Neural cell (in vitro differentiated cells): ENCODE measurements around the gene TEX47. TPM values are rescaled to one million over a fixed set of nuclear protein-coding genes. Genes with fewer than 3 reads are reported as not detected.

Experiments used
- H2AFZ ChIP-seq: fragments of 200-600, 300-800 bp; sonication (generic), shearing (Covaris generic); 2 replicates; pipeline ENCODE4 v1.6.0; 2014; ENCODE audit warnings: low read depth, mild to moderate bottlenecking, antibody characterized with exemption, low read length, moderate library complexity
- H3F3A ChIP-seq: fragments of 200-600 bp; shearing (Covaris generic); 2 replicates; pipeline ENCODE4 v1.6.1; 2016; ENCODE audit warnings: mild to moderate bottlenecking, moderate library complexity, mixed read lengths, antibody characterized with exemption, low read length; ENCODE audit not compliant: insufficient read depth, poor library complexity, severe bottlenecking
- H3K27ac ChIP-seq: fragments of 200-600, 300-800 bp; sonication (generic), shearing (Covaris generic); 2 replicates; pipeline ENCODE4 v1.5.1; 2014; ENCODE audit warnings: mild to moderate bottlenecking, low read length, moderate library complexity
- H3K27me3 ChIP-seq: fragments of 300-800, 200-600 bp; sonication (generic), shearing (Covaris generic); 2 replicates; pipeline ENCODE4 v1.6.0; 2014; ENCODE audit warnings: mild to moderate bottlenecking, low read depth, low read length, moderate library complexity; ENCODE audit not compliant: insufficient read depth
- H3K36me3 ChIP-seq: fragments of 300-800, 200-600 bp; sonication (generic), shearing (Covaris generic); 2 replicates; pipeline ENCODE4 v1.5.1; 2014; ENCODE audit warnings: mild to moderate bottlenecking, antibody characterized with exemption, low read length, moderate library complexity; ENCODE audit not compliant: insufficient read depth
- H3K4me2 ChIP-seq: fragments of 300-800, 200-600 bp; sonication (generic), shearing (Covaris generic); 2 replicates; pipeline ENCODE4 v1.6.0; 2014; ENCODE audit warnings: mild to moderate bottlenecking, low read length
- H3K4me3 ChIP-seq: fragments of 300-800, 200-600 bp; sonication (generic), shearing (Covaris generic); 2 replicates; pipeline ENCODE4 v1.5.1; 2014; ENCODE audit warnings: mild to moderate bottlenecking, low read length, moderate library complexity
- H3K79me2 ChIP-seq: fragments of 200-600 bp; shearing (Covaris generic); replicated peaks from 2 replicates; pipeline ENCODE4 v1.6.0; 2014; ENCODE audit warnings: mild to moderate bottlenecking, low read length, moderate library complexity; ENCODE audit not compliant: insufficient read depth
- H3K9ac ChIP-seq: fragments of 300-800, 200-600 bp; sonication (generic), shearing (Covaris generic); 2 replicates; pipeline ENCODE4 v1.6.1; 2016; ENCODE audit warnings: mild to moderate bottlenecking, low read length, mixed read lengths
- H3K9me2 ChIP-seq: fragments of 200-600 bp; shearing (Covaris generic); 2 replicates; pipeline ENCODE4 v1.6.1; 2016; ENCODE audit warnings: mild to moderate bottlenecking, low read length, mixed read lengths; ENCODE audit not compliant: insufficient read depth
- H3K9me3 ChIP-seq: fragments of 200-600, 300-800 bp; sonication (generic), shearing (Covaris generic); 2 replicates; pipeline ENCODE4 v1.6.1; 2016; ENCODE audit warnings: mild to moderate bottlenecking, mixed run types, low read length, moderate library complexity, mixed read lengths
- H4K20me1 ChIP-seq: fragments of 200-600 bp; shearing (Covaris generic); 2 replicates; pipeline ENCODE4 v1.6.1; 2016; ENCODE audit warnings: mild to moderate bottlenecking, mixed run types; ENCODE audit not compliant: insufficient read depth
- EP300 ChIP-seq: fragments of 450-650 bp; conservative IDR thresholded peaks from 2 replicates; pipeline ENCODE4 v1.6.1; 2014; ENCODE audit warnings: antibody characterized with exemption, mild to moderate bottlenecking, moderate library complexity; ENCODE audit not compliant: poor library complexity, severe bottlenecking
- EZH2 ChIP-seq: fragments of 200-600, 300-800 bp; shearing (Covaris generic), sonication (generic); IDR thresholded peaks from 2 replicates; pipeline ENCODE4 v1.6.1; 2014; ENCODE audit warnings: antibody characterized with exemption, low read length, borderline replicate concordance, mild to moderate bottlenecking; ENCODE audit not compliant: insufficient read depth, poor library complexity, severe bottlenecking
- MXI1 ChIP-seq: fragments of 450-650 bp; conservative IDR thresholded peaks from 2 replicates; pipeline ENCODE4 v1.6.1; 2014; ENCODE audit warnings: antibody characterized with exemption, mild to moderate bottlenecking; ENCODE audit not compliant: poor library complexity, severe bottlenecking
- POLR2AphosphoS5 ChIP-seq: IDR thresholded peaks from 2 replicates; pipeline ENCODE4 v1.6.1; 2012
- RAD21 ChIP-seq: fragments of 450-650 bp; conservative IDR thresholded peaks from 2 replicates; pipeline ENCODE4 v1.6.1; 2014; ENCODE audit warnings: antibody characterized with exemption, mild to moderate bottlenecking, moderate library complexity
- SMC3 ChIP-seq: fragments of 450-650 bp; conservative IDR thresholded peaks from 2 replicates; pipeline ENCODE4 v1.6.1; 2014; ENCODE audit warnings: antibody characterized with exemption, mild to moderate bottlenecking, moderate library complexity; ENCODE audit not compliant: poor library complexity
- TAF1 ChIP-seq: IDR thresholded peaks from 2 replicates; pipeline ENCODE4 v1.6.1; 2012; ENCODE audit warnings: low read depth
- polyA plus RNA-seq: library from polyadenylated mRNA; depleted of rRNA; stranded (reverse); fragments of >200 nt; gene quantifications from 2 replicates; pipeline ENCODE4 v1.2.3, GENCODE V29; 2014
- TF ChIP-seq, protein P1 (sequence below): IDR thresholded peaks from 2 replicates; pipeline ENCODE4 v1.6.1; 2012; ENCODE audit warnings: borderline replicate concordance
- TF ChIP-seq, protein P2 (sequence below): fragments of 450-650 bp; IDR thresholded peaks from 2 replicates; pipeline ENCODE4 v1.5.1; 2014; ENCODE audit warnings: antibody characterized with exemption, mild to moderate bottlenecking, moderate library complexity; ENCODE audit not compliant: poor library complexity, severe bottlenecking

TEX47 gene
- polyA plus RNA-seq, 1 donor from 2014 or later = not detected

DNA sequence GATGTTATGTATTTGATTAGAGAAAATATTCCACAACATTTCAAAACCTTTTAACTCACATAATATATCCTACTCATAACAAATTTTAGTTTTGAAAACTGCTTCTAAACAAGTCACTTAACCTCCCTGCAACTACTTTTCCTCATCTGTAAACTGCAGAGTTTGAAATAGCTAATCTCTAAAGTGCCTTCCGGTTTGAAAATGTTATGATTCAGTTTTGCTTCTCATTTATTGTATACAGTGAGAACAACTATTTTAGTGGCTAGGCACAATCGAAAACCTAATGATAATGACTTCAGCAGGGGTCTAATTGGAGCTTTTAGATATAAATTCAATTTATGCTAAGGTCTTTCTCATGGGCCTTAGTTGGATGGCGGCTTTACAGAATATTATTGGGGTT lies 30.7 kb upstream of the TEX47 start:
- Histone ChIP-seq H3K27ac (no peak overlapping the region), H3K9me2 (no peaks in the 10 kb centered on the region), H3K36me3 (no peaks in the 10 kb centered on the region), H3K9me3 (no peaks in the 10 kb centered on the region), H3F3A (no peaks in the 10 kb centered on the region), H3K27me3 (no peaks in the 10 kb centered on the region), H3K79me2 (no peaks in the 10 kb centered on the region), H3K4me2 (no peak overlapping the region), H4K20me1 (no peaks in the 10 kb centered on the region), H3K9ac (no peak overlapping the region), H2AFZ (no peak overlapping the region), H3K4me3 (no peak overlapping the region)
- TF ChIP-seq, protein P1, sequence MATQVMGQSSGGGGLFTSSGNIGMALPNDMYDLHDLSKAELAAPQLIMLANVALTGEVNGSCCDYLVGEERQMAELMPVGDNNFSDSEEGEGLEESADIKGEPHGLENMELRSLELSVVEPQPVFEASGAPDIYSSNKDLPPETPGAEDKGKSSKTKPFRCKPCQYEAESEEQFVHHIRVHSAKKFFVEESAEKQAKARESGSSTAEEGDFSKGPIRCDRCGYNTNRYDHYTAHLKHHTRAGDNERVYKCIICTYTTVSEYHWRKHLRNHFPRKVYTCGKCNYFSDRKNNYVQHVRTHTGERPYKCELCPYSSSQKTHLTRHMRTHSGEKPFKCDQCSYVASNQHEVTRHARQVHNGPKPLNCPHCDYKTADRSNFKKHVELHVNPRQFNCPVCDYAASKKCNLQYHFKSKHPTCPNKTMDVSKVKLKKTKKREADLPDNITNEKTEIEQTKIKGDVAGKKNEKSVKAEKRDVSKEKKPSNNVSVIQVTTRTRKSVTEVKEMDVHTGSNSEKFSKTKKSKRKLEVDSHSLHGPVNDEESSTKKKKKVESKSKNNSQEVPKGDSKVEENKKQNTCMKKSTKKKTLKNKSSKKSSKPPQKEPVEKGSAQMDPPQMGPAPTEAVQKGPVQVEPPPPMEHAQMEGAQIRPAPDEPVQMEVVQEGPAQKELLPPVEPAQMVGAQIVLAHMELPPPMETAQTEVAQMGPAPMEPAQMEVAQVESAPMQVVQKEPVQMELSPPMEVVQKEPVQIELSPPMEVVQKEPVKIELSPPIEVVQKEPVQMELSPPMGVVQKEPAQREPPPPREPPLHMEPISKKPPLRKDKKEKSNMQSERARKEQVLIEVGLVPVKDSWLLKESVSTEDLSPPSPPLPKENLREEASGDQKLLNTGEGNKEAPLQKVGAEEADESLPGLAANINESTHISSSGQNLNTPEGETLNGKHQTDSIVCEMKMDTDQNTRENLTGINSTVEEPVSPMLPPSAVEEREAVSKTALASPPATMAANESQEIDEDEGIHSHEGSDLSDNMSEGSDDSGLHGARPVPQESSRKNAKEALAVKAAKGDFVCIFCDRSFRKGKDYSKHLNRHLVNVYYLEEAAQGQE = no peak
- no peak for TF ChIP-seq EP300
- no peak for TF ChIP-seq MXI1
- no peak for TF ChIP-seq POLR2AphosphoS5
- TF ChIP-seq, protein P2, sequence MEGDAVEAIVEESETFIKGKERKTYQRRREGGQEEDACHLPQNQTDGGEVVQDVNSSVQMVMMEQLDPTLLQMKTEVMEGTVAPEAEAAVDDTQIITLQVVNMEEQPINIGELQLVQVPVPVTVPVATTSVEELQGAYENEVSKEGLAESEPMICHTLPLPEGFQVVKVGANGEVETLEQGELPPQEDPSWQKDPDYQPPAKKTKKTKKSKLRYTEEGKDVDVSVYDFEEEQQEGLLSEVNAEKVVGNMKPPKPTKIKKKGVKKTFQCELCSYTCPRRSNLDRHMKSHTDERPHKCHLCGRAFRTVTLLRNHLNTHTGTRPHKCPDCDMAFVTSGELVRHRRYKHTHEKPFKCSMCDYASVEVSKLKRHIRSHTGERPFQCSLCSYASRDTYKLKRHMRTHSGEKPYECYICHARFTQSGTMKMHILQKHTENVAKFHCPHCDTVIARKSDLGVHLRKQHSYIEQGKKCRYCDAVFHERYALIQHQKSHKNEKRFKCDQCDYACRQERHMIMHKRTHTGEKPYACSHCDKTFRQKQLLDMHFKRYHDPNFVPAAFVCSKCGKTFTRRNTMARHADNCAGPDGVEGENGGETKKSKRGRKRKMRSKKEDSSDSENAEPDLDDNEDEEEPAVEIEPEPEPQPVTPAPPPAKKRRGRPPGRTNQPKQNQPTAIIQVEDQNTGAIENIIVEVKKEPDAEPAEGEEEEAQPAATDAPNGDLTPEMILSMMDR = no peak
- no peak for TF ChIP-seq SMC3
- TF ChIP-seq RAD21 = no peak
- no peak for TF ChIP-seq TAF1
- no peak for TF ChIP-seq EZH2

DNA sequence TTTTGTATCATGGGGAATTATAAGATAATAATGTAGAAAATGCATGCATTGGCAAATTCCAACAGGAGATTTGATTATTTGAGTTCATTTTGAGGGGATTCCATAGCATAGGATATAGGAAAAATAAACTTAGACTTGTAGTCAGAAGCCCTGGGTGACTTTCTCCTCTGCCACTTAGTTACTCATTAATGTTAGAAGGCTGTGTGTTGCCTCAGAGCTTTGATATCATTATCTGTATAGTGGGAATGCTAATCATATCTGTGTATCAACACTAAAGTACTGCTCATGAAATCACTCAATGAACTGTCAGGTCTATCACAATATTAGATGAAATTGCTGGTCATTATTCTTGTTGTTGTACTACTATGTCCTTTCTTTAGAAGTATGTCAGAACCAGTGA lies 23.0 kb upstream of the TEX47 start:
- Histone ChIP-seq H3K4me3 (no peak overlapping the region), H3K9me2 (no peaks in the 10 kb centered on the region), H2AFZ (no peak overlapping the region), H3K9ac (no peak overlapping the region), H3K27ac (no peak overlapping the region), H3K36me3 (no peaks in the 10 kb centered on the region), H3K9me3 (no peaks in the 10 kb centered on the region), H3K27me3 (no peaks in the 10 kb centered on the region), H4K20me1 (no peaks in the 10 kb centered on the region), H3K79me2 (no peaks in the 10 kb centered on the region), H3K4me2 (no peak overlapping the region), H3F3A (no peaks in the 10 kb centered on the region)
- TF ChIP-seq, protein P1 = no peak
- TF ChIP-seq MXI1 = no peak
- TF ChIP-seq POLR2AphosphoS5 = no peak
- TF ChIP-seq SMC3 = no peak
- TF ChIP-seq TAF1 = no peak
- no peak for TF ChIP-seq RAD21
- no peak for TF ChIP-seq EP300
- TF ChIP-seq EZH2 = no peak
- TF ChIP-seq, protein P2 = no peak
